ENCODE results near the gene WDR18. TPM values are rescaled to one million over a fixed set of nuclear protein-coding genes. Genes with fewer than 3 reads are reported as not detected.
"Not testable (repeated sequence)": the region's sequence is repeated elsewhere in the genome, so short reads cannot be mapped to it uniquely, and the experiment has no call there.

The WDR18 gene
- total RNA-seq, 2 donors from 2014 or later: 26.5 to 81.5 TPM

GRCh38 chr19:955803-956765 is 28.1 kb upstream of the WDR18 start:
- no peak overlapping the region for H3K4me3 ChIP-seq
- no peaks in the 10 kb centered on the region for H3K36me3 ChIP-seq
- intact Hi-C loops (cut with DNase I): no loop called here
- H3K4me1 ChIP-seq: peaks cover 19% of the 10 kb centered on the region
- no peak for TF ChIP-seq CTCF (IDR thresholded peaks at IDR 0.05)
- no peak overlapping the region for H3K9ac ChIP-seq (ENCODE audit: low read depth in 2 of 2, low read length in 2 of 2)
- H3K27ac ChIP-seq: no peak overlapping the region
- DNase-seq: no peak
- H3K27me3 ChIP-seq: no peaks in the 10 kb centered on the region
- H3K9me3 ChIP-seq: no peaks in the 10 kb centered on the region

GRCh38 chr19:956766-957440 is 27.2 kb upstream of the WDR18 start:
- H3K9me3 ChIP-seq: no peaks in the 10 kb centered on the region
- H3K27me3 ChIP-seq: no peaks in the 10 kb centered on the region
- intact Hi-C loops (cut with DNase I): no loop called here
- H3K36me3 ChIP-seq: no peaks in the 10 kb centered on the region
- TF ChIP-seq CTCF (IDR thresholded peaks at IDR 0.05): no peak
- no peak for DNase-seq
- no peak overlapping the region for H3K27ac ChIP-seq
- H3K4me1 ChIP-seq: peaks cover 19% of the 10 kb centered on the region
- H3K9ac ChIP-seq (ENCODE audit: low read depth in 2 of 2, low read length in 2 of 2): no peak overlapping the region
- H3K4me3 ChIP-seq: no peak overlapping the region

- H3K4me3 ChIP-seq; DNase-seq; H3K27ac ChIP-seq; intact Hi-C loops (cut with DNase I); H3K27me3 ChIP-seq; H3K9ac ChIP-seq (ENCODE audit: low read depth in 2 of 2, low read length in 2 of 2); H3K9me3 ChIP-seq; H3K36me3 ChIP-seq: not testable (repeated sequence)
- H3K4me1 ChIP-seq: peaks cover 16% of the 10 kb centered on the region
Measured at GRCh38 chr19:957578-957977, 26.6 kb upstream of the WDR18 start.

GRCh38 chr19:958967-959855 is 24.9 kb upstream of the WDR18 start:
- Histone ChIP-seq H3K4me3 (no peak overlapping the region), H3K27me3 (no peaks in the 10 kb centered on the region), H3K9me3 (no peaks in the 10 kb centered on the region), H3K4me1 (peaks cover 8% of the 10 kb centered on the region), H3K9ac (ENCODE audit: low read depth in 2 of 2, low read length in 2 of 2) (no peak overlapping the region), H3K36me3 (no peaks in the 10 kb centered on the region), H3K27ac (no peak overlapping the region)
- intact Hi-C loops (cut with DNase I): no loop called here
- no peak for TF ChIP-seq CTCF (IDR thresholded peaks at IDR 0.05)
- DNase-seq: no peak

- Histone ChIP-seq H3K27ac (no peak overlapping the region), H3K4me3 (no peak overlapping the region), H3K36me3 (no peaks in the 10 kb centered on the region), H3K9me3 (no peaks in the 10 kb centered on the region), H3K4me1 (peaks cover 8% of the 10 kb centered on the region), H3K9ac (ENCODE audit: low read depth in 2 of 2, low read length in 2 of 2) (no peak overlapping the region), H3K27me3 (no peaks in the 10 kb centered on the region)
- DNase-seq: no peak
- intact Hi-C loops (cut with DNase I): no loop called here
- TF ChIP-seq CTCF (IDR thresholded peaks at IDR 0.05): no peak
Measured at GRCh38 chr19:960020-960419, 24.1 kb upstream of the WDR18 start.

Data from colonic mucosa (tissue), 4 donors.